Myocyte (in vitro differentiated cells): ENCODE results near the gene PRSS1. TPM values are rescaled to one million over a fixed set of nuclear protein-coding genes. Genes with fewer than 3 reads are reported as not detected.

ENCODE experiments used
- DNase-seq: peaks from one replicate; pipeline ENCODE4 v3.0.0-alpha.2; 2012; ENCODE audit warnings: low read depth
- total RNA-seq: library from RNA; depleted of rRNA; stranded (reverse); fragments of >200 nt; gene quantifications from 2 replicates; pipeline ENCODE4 v1.2.3, GENCODE V29; 2014

The PRSS1 gene
- total RNA-seq, 1 donor from 2014 or later = not detected

DNA sequence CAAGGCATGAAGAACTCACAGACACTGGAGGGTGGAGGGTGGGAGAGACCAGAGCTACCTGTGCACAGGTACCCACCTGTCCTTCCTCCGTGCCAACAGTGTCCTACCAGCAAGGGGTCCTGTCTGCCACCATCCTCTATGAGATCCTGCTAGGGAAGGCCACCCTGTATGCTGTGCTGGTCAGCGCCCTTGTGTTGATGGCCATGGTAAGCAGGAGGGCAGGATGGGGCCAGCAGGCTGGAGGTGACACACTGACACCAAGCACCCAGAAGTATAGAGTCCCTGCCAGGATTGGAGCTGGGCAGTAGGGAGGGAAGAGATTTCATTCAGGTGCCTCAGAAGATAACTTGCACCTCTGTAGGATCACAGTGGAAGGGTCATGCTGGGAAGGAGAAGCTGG is 43.3 kb downstream of the PRSS1 start:
- DNase-seq = no peak

DNA sequence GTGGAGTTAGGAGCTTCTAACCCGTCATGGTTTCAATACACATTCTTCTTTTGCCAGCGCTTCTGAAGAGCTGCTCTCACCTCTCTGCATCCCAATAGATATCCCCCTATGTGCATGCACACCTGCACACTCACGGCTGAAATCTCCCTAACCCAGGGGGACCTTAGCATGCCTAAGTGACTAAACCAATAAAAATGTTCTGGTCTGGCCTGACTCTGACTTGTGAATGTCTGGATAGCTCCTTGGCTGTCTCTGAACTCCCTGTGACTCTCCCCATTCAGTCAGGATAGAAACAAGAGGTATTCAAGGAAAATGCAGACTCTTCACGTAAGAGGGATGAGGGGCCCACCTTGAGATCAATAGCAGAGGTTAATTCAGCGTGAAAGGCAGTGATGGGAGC is 43.9 kb downstream of the PRSS1 start:
- DNase-seq = no peak

DNA sequence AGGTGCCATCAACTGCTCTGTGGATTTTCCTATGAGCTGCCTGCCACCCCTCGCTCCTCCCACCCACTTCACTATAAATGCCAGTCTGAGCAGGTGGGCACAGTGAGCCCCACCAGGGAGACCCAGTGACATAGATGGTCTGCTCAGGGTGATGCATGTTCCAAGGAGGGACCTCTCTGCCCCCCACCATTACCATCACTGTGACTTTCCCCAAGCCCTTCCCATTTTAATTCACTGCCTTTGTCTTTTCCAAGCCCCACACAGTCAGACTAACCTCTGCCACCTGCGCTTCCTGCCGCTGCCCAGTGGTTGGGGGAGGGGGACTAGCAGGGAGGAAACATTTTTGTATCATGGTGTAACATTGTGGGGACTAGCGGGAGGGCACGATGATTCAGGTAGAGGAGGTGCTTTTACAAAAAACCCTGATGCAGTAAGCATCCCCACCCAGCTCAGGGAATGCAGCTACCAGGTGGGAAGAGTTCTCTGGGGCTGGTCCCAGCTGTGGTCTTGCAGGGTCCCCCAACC is 46.1 kb downstream of the PRSS1 start:
- DNase-seq = no peak

DNA sequence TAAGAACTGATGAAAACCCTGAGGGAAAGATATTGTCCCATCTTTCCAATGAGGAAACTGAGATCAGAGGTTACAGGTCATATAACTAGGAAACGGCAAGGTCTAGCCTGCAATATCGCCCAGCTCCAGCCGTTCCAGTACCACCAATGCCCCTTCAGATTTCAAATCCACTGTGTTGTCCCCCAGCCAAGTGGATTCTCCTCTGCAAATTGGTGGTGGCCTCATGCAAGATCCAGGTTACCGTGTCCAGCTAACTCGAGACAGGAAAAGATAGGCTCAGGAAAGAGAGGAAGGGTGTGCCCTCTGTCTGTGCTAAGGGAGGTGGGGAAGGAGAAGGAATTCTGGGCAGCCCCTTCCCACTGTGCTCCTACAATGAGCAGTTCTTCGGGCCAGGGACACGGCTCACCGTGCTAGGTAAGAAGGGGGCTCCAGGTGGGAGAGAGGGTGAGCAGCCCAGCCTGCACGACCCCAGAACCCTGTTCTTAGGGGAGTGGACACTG is 46.8 kb downstream of the PRSS1 start:
- DNase-seq = no peak

DNA sequence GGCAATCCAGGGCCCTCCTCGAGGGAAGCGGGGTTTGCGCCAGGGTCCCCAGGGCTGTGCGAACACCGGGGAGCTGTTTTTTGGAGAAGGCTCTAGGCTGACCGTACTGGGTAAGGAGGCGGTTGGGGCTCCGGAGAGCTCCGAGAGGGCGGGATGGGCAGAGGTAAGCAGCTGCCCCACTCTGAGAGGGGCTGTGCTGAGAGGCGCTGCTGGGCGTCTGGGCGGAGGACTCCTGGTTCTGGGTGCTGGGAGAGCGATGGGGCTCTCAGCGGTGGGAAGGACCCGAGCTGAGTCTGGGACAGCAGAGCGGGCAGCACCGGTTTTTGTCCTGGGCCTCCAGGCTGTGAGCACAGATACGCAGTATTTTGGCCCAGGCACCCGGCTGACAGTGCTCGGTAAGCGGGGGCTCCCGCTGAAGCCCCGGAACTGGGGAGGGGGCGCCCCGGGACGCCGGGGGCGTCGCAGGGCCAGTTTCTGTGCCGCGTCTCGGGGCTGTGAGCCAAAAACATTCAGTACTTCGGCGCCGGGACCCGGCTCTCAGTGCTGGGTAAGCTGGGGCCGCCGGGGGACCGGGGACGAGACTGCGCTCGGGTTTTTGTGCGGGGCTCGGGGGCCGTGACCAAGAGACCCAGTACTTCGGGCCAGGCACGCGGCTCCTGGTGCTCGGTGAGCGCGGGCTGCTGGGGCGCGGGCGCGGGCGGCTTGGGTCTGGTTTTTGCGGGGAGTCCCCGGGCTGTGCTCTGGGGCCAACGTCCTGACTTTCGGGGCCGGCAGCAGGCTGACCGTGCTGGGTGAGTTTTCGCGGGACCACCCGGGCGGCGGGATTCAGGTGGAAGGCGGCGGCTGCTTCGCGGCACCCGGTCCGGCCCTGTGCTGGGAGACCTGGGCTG is 47.5 kb downstream of the PRSS1 start:
- DNase-seq = no peak

DNA sequence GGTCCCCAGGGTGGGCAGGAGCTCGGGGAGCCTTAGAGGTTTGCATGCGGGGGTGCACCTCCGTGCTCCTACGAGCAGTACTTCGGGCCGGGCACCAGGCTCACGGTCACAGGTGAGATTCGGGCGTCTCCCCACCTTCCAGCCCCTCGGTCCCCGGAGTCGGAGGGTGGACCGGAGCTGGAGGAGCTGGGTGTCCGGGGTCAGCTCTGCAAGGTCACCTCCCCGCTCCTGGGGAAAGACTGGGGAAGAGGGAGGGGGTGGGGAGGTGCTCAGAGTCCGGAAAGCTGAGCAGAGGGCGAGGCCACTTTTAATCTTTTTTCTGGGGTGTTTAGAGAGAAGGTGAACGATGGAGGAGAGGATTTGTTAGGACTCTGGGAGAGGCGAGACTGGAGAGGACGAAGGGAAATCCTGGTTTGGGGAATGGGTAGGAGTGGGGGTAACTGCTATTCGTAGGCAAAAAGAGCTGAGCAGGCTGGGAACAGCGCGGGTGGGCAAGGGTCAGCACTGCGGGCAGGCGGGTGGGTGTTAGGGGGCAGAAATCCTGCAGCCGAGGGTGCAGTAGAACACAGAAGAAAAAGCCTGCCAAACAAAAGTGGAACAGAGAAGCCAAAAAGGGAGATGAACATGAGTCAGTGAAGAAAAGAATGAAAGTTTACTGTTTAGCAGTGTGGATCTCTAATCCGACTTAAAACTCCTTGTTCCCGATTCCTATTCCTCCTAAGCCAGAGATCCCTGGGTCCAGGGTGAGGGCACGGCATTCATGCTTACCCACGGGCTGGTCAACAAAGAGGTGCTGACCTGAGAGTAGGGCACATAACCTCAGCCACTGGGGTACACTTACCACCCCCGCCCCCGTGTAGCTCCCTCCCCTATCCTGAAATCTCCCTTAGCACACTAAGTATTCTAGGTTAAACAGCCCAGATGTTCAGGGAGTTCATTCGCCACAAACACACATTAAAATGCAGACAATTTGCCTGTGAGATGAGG is 48.4 kb downstream of the PRSS1 start:
- no peak for DNase-seq

DNA sequence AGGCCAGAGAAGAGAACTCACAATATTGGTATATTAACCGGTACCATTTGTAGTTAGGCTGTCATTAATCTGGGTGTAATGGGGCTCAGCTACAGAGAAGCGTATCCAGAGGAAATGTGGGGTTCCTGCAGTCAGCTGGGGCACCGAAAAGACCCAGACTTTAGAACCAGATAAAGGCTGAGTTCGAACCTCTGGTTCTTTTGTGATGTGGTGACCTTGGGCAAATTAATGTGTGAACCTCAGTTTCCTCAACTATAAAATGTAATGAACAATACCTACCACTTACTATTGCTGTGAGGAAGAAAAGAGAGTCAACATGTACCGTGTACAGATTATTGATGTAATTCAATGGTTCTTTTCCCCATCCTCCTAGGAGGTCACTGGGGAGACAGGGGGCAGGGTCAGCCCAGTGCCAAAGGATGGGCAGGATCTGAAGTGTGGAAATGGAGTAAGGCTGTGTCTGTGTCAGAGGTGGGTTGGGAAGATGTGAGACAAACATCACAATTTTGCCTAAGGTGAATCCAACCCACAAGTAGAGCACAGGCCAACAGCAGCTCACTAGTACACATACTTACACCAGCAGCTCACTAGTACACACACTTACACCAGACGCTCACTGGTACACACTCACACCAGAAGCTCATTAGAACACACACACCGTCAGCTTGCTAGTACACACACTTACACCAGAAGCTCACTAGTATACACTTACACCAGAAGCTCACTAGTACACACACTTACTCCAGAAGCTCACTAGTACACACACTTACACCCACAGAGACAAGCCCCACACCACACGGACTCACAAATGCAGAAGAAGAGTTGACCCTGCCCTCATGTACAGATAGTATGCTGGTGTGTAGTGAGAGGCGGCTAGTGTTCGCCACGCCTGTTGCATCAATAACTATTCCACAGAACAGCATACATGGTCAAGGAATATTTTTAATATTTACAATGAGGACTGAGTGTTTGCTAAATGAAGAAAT is 49.5 kb downstream of the PRSS1 start:
- no peak for DNase-seq

DNA sequence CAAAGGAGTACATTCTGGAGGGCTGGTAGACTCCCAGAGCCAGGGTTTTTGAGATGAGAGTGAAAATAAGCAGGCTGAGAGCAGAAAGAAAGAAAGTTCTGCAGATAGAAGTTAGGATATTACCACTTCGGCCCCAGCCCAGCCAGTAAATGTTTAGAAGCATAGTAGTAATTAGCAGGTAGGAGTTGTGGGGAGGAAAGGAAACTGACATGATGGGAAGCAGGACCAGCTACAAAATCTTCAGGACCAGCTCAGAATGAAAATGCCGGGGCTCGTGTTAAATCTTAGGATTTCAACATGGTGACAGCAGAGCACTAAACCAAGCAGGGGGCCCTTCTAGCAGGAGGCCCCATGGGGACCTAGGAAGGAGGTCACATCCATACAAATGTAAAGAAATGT is 50.2 kb downstream of the PRSS1 start:
- no peak for DNase-seq

DNA sequence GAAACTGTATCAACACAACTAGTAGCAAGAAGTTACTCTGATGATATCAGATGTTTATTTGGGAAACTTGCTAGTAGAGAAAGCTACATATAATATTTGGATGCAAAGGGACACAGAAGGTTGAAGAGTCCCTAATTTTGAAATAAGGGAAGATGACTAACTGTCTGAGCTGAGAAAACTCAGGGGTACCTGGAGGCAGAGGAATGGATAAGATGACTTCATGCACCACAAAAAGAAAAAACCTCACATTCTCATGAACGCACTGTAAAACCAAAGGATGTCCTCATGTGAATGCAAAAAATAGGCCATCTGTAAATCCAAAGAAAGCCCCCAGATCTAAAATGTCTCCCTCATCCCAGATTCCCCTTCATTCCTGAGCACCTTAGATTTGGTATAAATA is 50.8 kb downstream of the PRSS1 start:
- DNase-seq = no peak

DNA sequence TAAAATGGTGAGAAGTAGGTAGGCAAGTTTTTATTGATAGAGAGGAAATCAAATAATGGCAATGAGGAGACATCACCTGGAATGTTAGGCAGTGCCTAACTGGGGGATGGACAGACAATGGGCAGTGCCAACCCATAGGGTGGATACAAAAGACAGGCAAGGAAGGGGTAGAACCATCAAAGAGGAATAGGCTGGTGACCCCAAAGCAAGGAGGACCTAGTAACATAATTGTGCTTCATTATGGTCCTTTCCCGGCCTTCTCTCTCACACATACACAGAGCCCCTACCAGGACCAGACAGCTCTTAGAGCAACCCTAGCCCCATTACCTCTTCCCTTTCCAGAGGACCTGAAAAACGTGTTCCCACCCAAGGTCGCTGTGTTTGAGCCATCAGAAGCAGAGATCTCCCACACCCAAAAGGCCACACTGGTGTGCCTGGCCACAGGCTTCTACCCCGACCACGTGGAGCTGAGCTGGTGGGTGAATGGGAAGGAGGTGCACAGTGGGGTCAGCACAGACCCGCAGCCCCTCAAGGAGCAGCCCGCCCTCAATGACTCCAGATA is 51.5 kb downstream of the PRSS1 start:
- no peak for DNase-seq

DNA sequence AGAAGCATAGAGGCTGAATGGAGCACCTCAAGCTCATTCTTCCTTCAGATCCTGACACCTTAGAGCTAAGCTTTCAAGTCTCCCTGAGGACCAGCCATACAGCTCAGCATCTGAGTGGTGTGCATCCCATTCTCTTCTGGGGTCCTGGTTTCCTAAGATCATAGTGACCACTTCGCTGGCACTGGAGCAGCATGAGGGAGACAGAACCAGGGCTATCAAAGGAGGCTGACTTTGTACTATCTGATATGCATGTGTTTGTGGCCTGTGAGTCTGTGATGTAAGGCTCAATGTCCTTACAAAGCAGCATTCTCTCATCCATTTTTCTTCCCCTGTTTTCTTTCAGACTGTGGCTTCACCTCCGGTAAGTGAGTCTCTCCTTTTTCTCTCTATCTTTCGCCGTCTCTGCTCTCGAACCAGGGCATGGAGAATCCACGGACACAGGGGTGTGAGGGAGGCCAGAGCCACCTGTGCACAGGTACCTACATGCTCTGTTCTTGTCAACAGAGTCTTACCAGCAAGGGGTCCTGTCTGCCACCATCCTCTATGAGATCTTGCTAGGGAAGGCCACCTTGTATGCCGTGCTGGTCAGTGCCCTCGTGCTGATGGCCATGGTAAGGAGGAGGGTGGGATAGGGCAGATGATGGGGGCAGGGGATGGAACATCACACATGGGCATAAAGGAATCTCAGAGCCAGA is 52.5 kb downstream of the PRSS1 start:
- DNase-seq = no peak

DNA sequence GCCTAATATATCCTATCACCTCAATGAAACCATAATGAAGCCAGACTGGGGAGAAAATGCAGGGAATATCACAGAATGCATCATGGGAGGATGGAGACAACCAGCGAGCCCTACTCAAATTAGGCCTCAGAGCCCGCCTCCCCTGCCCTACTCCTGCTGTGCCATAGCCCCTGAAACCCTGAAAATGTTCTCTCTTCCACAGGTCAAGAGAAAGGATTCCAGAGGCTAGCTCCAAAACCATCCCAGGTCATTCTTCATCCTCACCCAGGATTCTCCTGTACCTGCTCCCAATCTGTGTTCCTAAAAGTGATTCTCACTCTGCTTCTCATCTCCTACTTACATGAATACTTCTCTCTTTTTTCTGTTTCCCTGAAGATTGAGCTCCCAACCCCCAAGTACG is 53.0 kb downstream of the PRSS1 start:
- DNase-seq = no peak

Other genes starting within 250 kb of the PRSS1 start
- not detected in 2 replicates for gene PRSS2, start 21.5 kb downstream of the PRSS1 start, total RNA-seq
- 0.08 and 0.16 TPM in 2 replicates for gene EPHB6, start 105.6 kb downstream of the PRSS1 start, total RNA-seq
- not detected in 2 replicates for gene TRPV6, start 136.3 kb downstream of the PRSS1 start, total RNA-seq
- not detected in 2 replicates for gene TRPV5, start 184.3 kb downstream of the PRSS1 start, total RNA-seq
- not detected in 2 replicates for gene LLCFC1, start 190.0 kb downstream of the PRSS1 start, total RNA-seq
- not detected in 2 replicates for gene KEL, start 212.9 kb downstream of the PRSS1 start, total RNA-seq